GM21528 (cell line): ENCODE results near the gene PRKD2.
"Not testable (repeated sequence)": the region's sequence is repeated elsewhere in the genome, so short reads cannot be mapped to it uniquely, and the experiment has no call there.

Experiments
- ATAC-seq: cut with Tn5 transposase; IDR thresholded peaks from one replicate; pipeline ENCODE4 v1.9.1; 2021; ENCODE audit warnings: mild to moderate bottlenecking, moderate library complexity; ENCODE audit not compliant: unreplicated experiment, low FRiP score

The PRKD2 gene

GRCh38 chr19:46713781-46714443 lies 3.0 kb downstream of the PRKD2 start:
- ATAC-seq: no peak

- not testable (repeated sequence) for ATAC-seq
Observed at GRCh38 chr19:46712768-46713338, 4.1 kb downstream of the PRKD2 start.

- no peak for ATAC-seq
Observed at GRCh38 chr19:46710687-46711086, 6.2 kb downstream of the PRKD2 start.

- no peak for ATAC-seq
Observed at GRCh38 chr19:46704379-46705076, 12.4 kb downstream of the PRKD2 start.

- no peak for ATAC-seq
Observed at GRCh38 chr19:46700704-46701103, 16.2 kb downstream of the PRKD2 start.

- ATAC-seq: no peak
Observed at GRCh38 chr19:46698395-46699321, 18.3 kb downstream of the PRKD2 start.

- ATAC-seq: no peak
Observed at GRCh38 chr19:46697204-46697960, 19.5 kb downstream of the PRKD2 start.

- ATAC-seq: no peak
Observed at GRCh38 chr19:46696866-46697203, 20.1 kb downstream of the PRKD2 start.

- ATAC-seq: no peak
Observed at GRCh38 chr19:46696052-46696451, 20.9 kb downstream of the PRKD2 start.

- no peak for ATAC-seq
Observed at GRCh38 chr19:46693760-46694159, 23.2 kb downstream of the PRKD2 start.

- ATAC-seq: no peak
Observed at GRCh38 chr19:46692918-46693722, 23.8 kb downstream of the PRKD2 start.

- no peak for ATAC-seq
Observed at GRCh38 chr19:46691948-46692347, 25.0 kb downstream of the PRKD2 start.

GRCh38 chr19:46691104-46691503 lies 25.8 kb downstream of the PRKD2 start:
- no peak for ATAC-seq

GRCh38 chr19:46689358-46689757 lies 27.6 kb downstream of the PRKD2 start:
- ATAC-seq: no peak

- no peak for ATAC-seq
Observed at GRCh38 chr19:46687438-46688145, 29.3 kb downstream of the PRKD2 start.

GRCh38 chr19:46685189-46685588 lies 31.7 kb downstream of the PRKD2 start:
- ATAC-seq: no peak

- no peak for ATAC-seq
Observed at GRCh38 chr19:46678110-46678732, 38.7 kb downstream of the PRKD2 start.

GRCh38 chr19:46674416-46675178 lies 42.3 kb downstream of the PRKD2 start:
- no peak for ATAC-seq
